ENCODE measurements around the gene CALD1.

The CALD1 gene

GRCh38 chr7:134941185-134941900 lies 161.9 kb downstream of the CALD1 start:
- ChIA-PET POLR2A (no interaction called here), CTCF (interaction anchor here (0.9 to 1.1 kb wide), 2 partner anchors 250 to 251 kb away, joined by 3 read pairs; no protein-coding TSS in a partner anchor)
- no peak for DNase-seq (ENCODE audit: low read depth, low spot score)
- no peak for TF ChIP-seq CTCF (IDR thresholded peaks at IDR 0.05; ENCODE audit: insufficient read depth, low read length, missing control alignments)
- no peak overlapping the region for H3K4me3 ChIP-seq (ENCODE audit: low read depth, low read length)

DNA sequence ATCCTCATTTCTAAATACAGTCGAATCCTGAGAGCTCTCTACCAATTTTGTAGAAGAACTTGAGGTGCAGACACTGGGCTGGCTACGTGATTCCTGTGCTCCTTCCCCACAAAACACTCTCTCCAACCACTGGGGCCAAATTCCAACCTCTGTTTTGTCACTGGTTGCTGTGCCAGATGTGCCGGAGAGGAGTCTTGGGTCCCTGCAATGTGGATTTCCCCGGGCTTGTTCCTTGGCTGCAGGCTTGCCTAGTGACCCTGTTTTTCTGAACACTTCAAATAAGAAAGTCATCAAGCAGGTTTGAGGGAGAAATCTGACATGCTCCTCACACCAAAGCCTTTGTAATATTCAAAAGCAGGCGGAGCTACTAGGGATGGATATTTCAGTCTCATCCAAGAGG lies 162.5 kb downstream of the CALD1 start:
- no peak for TF ChIP-seq CTCF (IDR thresholded peaks at IDR 0.05; ENCODE audit: insufficient read depth, low read length, missing control alignments)
- ChIA-PET POLR2A (no interaction called here), CTCF (no interaction called here)
- no peak for DNase-seq (ENCODE audit: low read depth, low spot score)
- no peak overlapping the region for H3K4me3 ChIP-seq (ENCODE audit: low read depth, low read length)

GRCh38 chr7:134942690-134943466 lies 163.4 kb downstream of the CALD1 start:
- H3K4me3 ChIP-seq (ENCODE audit: low read depth, low read length), result no peak overlapping the region
- CTCF ChIA-PET, result interaction anchor here (0.6 kb wide), 1 partner anchor 253 kb away, joined by 4 read pairs; no protein-coding TSS in a partner anchor
- DNase-seq (ENCODE audit: low read depth, low spot score), result no peak
- POLR2A ChIA-PET, result no interaction called here
- no peak for TF ChIP-seq CTCF (IDR thresholded peaks at IDR 0.05; ENCODE audit: insufficient read depth, low read length, missing control alignments)

DNA sequence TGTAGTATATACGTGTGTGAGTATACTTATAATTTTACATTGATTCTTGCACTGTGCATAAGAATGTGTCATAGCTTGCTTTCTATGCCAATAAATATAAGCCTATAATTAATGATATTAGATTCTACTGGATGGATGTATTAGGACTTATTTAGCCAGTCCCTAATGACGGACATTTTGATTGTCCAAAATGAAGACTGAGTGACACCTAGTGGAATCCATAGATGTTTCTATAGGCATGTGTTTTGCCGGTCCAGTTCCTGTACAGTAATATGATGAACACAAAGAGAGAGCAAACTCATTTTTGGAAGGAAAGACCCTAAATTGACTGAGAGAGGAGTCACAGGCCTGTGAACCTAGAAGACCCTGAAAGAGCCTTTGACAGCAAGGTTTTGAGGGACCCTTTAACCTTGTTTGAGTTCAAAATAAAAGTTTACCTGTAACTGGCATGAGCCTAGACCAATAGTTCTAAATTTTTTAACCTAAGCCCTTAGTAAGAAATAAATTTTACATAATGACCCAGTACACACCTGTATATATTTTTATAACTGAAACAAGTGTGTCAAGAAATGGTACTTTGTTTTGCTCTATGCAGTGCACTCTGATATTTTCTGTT lies 164.5 kb downstream of the CALD1 start:
- no peak overlapping the region for H3K4me3 ChIP-seq (ENCODE audit: low read depth, low read length)
- ChIA-PET CTCF (no interaction called here), POLR2A (no interaction called here)
- no peak for TF ChIP-seq CTCF (IDR thresholded peaks at IDR 0.05; ENCODE audit: insufficient read depth, low read length, missing control alignments)
- no peak for DNase-seq (ENCODE audit: low read depth, low spot score)

GRCh38 chr7:134945691-134946090 lies 166.3 kb downstream of the CALD1 start:
- DNase-seq (ENCODE audit: low read depth, low spot score), result no peak
- POLR2A ChIA-PET, result no interaction called here
- TF ChIP-seq CTCF (IDR thresholded peaks at IDR 0.05; ENCODE audit: insufficient read depth, low read length, missing control alignments), result no peak
- no peak overlapping the region for H3K4me3 ChIP-seq (ENCODE audit: low read depth, low read length)
- CTCF ChIA-PET, result interaction anchor here (1.2 kb wide), 1 partner anchor 256 kb away, joined by 3 read pairs; no protein-coding TSS in a partner anchor

GRCh38 chr7:134946260-134946659 lies 166.8 kb downstream of the CALD1 start:
- DNase-seq (ENCODE audit: low read depth, low spot score), result no peak
- ChIA-PET CTCF (interaction anchor here (1.2 kb wide), 1 partner anchor 256 kb away, joined by 3 read pairs; no protein-coding TSS in a partner anchor), POLR2A (interaction anchor here (0.7 kb wide), 1 partner anchor 336 kb away, joined by 5 read pairs; no protein-coding TSS in a partner anchor)
- TF ChIP-seq CTCF (IDR thresholded peaks at IDR 0.05; ENCODE audit: insufficient read depth, low read length, missing control alignments), result no peak
- H3K4me3 ChIP-seq (ENCODE audit: low read depth, low read length), result no peak overlapping the region

All from AG04449 (cell line).